HL-60 (cell line): ENCODE measurements around the gene ADPRH.

Source experiments
- CTCF ChIP-seq: IDR thresholded peaks from one replicate; pipeline ENCODE4 v1.5.1; 2011; ENCODE audit warnings: low read length, control low read depth, inconsistent platforms; ENCODE audit not compliant: insufficient read depth
- GABPA ChIP-seq: IDR thresholded peaks from 2 replicates; pipeline ENCODE4 v1.6.1; 2012; ENCODE audit warnings: low read depth
- POLR2AphosphoS5 ChIP-seq: IDR thresholded peaks from 2 replicates; pipeline ENCODE4 v1.6.1; 2012; ENCODE audit warnings: low read depth
- REST ChIP-seq: IDR thresholded peaks from 2 replicates; pipeline ENCODE4 v1.6.1; 2012; ENCODE audit warnings: low read depth; ENCODE audit not compliant: insufficient replicate concordance

GRCh38 chr3:119588112-119588511, 8.8 kb downstream of the ADPRH start:
- no peak for TF ChIP-seq CTCF
- TF ChIP-seq POLR2AphosphoS5: no peak
- no peak for TF ChIP-seq REST
- TF ChIP-seq GABPA: no peak
